Omental fat pad (tissue), 4 donors: ENCODE data around the gene EXT2. TPM values are rescaled to one million over a fixed set of nuclear protein-coding genes. Genes with fewer than 3 reads are reported as not detected.

Source experiments
- ATAC-seq: fragments of 150-250 bp; one replicate; pipeline ENCODE4 v1.9.1; 2016; ENCODE audit warnings: mild to moderate bottlenecking, moderate library complexity; ENCODE audit not compliant: low FRiP score
- DNase-seq: peaks from one replicate; pipeline ENCODE4 v3.0.0-alpha.2; 2019; ENCODE audit warnings: low spot score
- total RNA-seq, 4 donors: library from RNA; depleted of rRNA; stranded (reverse); fragments of >200 nt; gene quantifications; one replicate each; pipeline ENCODE4 v1.1.0, GENCODE V29; 2016
- TF ChIP-seq, protein P1 (sequence below), 3 donors: fragments of 450-650 bp; IDR thresholded peaks; one replicate each; pipeline ENCODE4 v1.5.1; 2016 to 2017; ENCODE audit warnings: antibody characterized with exemption in 3 of 3, mild to moderate bottlenecking in 3 of 3, moderate library complexity in 2 of 3

Gene EXT2
- total RNA-seq, 4 donors from 2014 or later = 60.5 to 91.0 (median 76.1) TPM

DNA sequence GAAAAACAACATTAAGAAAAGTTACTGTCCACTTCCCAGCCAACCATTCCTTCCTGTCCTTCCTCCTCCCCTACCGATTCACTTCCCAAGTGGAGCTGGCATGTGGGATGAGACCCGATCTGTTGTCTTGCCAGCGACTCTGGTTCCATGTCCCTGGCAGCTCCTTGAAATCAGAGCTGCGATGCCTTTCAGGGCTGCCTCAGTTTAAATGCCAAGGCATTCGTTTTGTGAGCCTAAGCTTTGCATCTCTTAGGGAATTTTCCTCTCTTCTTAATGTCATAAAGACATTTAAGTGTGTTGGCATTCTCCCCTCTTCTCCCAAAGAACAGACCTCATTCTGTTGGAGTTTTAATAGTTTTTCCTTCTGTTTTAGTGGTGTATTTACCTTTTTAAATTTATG, 98.4 kb downstream of the EXT2 start:
- TF ChIP-seq, protein P1, sequence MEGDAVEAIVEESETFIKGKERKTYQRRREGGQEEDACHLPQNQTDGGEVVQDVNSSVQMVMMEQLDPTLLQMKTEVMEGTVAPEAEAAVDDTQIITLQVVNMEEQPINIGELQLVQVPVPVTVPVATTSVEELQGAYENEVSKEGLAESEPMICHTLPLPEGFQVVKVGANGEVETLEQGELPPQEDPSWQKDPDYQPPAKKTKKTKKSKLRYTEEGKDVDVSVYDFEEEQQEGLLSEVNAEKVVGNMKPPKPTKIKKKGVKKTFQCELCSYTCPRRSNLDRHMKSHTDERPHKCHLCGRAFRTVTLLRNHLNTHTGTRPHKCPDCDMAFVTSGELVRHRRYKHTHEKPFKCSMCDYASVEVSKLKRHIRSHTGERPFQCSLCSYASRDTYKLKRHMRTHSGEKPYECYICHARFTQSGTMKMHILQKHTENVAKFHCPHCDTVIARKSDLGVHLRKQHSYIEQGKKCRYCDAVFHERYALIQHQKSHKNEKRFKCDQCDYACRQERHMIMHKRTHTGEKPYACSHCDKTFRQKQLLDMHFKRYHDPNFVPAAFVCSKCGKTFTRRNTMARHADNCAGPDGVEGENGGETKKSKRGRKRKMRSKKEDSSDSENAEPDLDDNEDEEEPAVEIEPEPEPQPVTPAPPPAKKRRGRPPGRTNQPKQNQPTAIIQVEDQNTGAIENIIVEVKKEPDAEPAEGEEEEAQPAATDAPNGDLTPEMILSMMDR (IDR thresholded peaks at IDR 0.05) = no peak
- ATAC-seq (no peak), DNase-seq (no peak)

DNA sequence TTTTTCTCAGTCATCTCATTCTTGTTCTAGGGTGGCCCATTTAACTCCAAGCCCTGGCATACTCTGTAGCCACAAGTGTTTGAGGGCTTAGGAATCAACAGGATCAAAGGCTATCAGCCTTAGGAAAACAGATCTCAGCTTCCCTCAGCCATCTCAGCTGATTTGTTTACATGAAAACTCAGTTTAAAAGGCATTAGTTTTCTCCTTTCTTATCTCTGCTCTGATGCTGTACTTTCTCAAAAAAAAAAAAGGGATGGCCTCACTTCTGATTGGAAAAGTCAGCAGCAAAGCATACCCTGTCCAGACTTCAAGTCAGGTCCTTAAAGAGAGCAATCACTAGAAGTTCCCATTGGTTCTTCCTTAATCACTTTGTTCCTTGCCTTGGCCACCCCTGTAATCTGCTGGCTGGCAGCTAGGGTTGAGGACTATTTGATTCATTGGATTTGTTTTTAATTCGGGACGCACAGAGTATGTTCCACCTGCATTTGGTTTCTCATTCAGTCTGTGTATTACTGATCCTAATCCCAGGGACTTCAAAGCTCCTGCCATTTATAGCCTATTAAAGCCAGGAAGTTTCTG, 102.8 kb downstream of the EXT2 start:
- DNase-seq (no peak), ATAC-seq (no peak)
- TF ChIP-seq, protein P1 (IDR thresholded peaks at IDR 0.05) = no peak

DNA sequence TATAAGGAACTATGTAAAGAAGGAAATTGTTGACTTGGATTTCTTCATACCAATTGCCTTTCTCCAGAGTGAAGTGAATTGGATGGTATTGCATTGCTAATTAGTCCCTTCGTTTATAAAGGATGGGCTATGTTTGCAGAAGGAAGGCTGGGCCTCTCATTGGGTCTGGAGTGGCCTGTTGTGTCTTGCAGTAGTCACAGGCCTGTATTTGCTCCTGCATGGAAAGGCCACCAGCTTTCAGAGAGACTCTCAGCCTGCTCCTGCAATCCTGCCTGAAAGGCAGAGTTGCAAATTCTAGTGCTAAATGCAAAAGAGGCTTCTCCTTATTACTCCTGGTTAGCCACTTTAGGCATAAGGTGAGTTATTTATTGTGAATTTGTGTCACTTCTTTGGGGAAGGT, 103.8 kb downstream of the EXT2 start:
- ATAC-seq (no peak), DNase-seq (no peak)
- TF ChIP-seq, protein P1 (IDR thresholded peaks at IDR 0.05) = no peak

DNA sequence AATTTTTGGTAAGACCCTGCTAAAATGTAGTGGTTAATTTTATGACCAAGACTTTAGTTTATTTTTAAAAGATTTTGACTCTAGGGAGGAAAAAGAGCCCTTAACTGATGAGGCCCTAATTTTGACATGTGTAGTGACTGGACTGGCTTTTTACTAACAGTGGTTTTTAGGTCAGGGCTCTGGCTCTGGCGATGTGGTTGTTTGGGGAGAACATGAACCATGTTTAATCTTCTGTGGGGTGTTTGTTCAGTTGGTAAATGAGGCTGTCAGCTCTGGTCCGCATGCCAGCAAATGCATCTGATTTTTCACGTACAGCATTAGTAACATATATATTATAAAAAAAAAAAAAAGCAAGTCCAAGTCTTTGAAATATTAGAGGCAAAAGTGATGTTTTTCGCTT, 104.3 kb downstream of the EXT2 start:
- ATAC-seq (no peak), DNase-seq (no peak)
- TF ChIP-seq, protein P1 (IDR thresholded peaks at IDR 0.05) = no peak

DNA sequence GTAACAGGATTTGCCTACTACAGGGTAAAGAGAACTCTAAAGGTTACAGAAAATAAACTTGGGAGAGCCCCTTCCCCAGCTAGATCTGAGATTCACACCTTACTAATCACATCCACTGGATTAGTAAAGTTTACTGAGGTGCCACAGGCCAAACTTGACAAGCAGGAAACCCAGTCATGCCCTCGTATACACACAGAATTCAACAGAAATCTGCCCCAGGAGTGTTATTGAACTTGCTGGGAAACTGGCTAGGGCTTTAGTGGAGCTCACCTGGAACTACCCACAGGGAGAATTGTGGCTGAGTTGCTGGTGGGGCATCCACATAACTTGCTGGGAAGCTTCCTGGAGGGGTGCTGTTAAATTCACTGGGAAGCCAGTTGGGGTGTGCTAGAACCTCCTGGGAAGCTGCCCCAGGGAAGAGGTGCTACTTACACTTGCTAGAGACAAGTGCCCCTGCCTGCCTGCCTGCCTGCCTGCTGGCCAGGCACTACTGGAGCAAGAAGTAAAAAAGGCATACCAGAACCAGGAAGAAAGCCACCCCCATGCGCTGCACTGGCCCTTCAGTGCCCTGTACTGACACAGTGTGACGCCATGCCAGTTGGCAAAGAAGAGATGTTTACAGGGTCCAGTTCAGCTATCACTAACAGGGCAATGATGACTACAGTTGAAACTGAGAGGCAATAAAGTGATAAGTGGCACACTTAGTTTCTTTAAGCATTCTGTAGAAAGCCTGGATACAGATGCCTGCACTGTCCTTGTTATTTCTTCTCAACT, 108.0 kb downstream of the EXT2 start:
- TF ChIP-seq, protein P1 (IDR thresholded peaks at IDR 0.05) = no peak
- ATAC-seq = no peak

DNA sequence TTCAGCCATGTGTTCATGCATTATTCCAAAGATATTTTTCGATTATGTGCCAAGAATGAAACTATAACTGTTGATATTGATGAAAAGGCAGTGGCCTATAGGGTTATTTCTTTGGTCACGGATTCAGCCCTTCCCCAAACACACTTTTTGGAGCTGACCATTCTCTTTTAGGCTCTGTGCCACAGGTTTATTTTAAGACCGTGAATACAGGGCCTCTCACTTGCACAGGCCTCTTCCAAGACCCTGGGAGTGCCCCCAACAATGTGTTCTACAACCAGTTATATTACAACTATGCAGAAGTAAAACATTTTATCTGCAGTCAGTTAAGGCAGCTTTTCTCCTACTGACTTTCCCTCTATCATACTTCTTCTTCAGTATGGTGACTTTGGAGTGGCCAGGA, 109.9 kb downstream of the EXT2 start:
- ATAC-seq = no peak
- TF ChIP-seq, protein P1 (IDR thresholded peaks at IDR 0.05) = no peak
- DNase-seq = no peak

More for the DNA sequence above, 108.0 kb downstream of the EXT2 start:
- DNase-seq = no peak

DNA sequence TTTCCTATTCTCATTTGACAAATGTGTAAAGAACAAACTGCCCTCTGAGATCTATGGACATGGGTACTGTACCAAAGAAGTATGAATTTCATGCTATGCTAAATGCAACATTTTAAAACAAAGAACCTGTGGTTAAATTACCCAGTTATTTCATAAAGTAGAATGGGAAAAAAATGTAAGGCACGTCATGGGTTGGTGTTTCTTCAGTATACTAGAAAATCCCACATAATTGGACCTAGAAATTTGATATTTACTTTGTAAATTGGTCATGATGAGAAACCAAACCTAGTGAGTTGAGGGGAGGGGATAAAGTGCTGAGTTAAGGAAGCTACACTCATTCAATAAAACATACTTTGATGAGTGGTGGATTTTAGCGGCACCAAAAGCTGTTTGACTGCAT, 110.4 kb downstream of the EXT2 start:
- ATAC-seq (no peak), DNase-seq (no peak)
- TF ChIP-seq, protein P1 (IDR thresholded peaks at IDR 0.05) = no peak
